Retinal pigment epithelial cell (primary cell): ENCODE measurements around the gene MYO18A.

Experiments used
- DNase-seq: peaks from one replicate; pipeline ENCODE4 v3.0.0-alpha.2; 2010; ENCODE audit warnings: low read depth
- H3K4me3 ChIP-seq: 2 replicates; pipeline ENCODE4 v1.5.1; 2011; ENCODE audit warnings: mild to moderate bottlenecking, low read length, control low read depth, moderate library complexity
- CTCF ChIP-seq: conservative IDR thresholded peaks from 2 replicates; pipeline ENCODE4 v1.5.1; 2011; ENCODE audit warnings: low read depth, low read length, control low read depth, inconsistent platforms

The MYO18A gene

DNA sequence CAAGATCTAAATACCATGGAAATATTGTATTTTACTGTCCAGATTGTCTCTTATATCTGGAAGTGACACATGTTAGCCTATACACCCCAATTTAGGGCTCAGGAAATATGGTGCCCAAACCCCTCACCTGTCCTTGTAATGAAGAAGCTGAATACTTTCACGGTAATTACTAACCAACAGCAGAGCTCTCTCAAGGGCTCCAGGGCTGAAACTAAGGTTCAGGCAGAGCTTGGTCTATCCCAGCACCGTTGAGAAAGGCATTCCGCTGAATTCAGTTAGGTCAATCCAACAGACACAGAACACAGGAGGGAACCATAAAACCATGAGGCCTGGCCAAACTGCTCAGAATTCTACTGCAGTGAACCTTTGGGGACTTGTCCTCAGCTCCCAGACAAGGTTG, 14.9 kb downstream of the MYO18A start:
- TF ChIP-seq CTCF: no peak
- no peak overlapping the region for H3K4me3 ChIP-seq
- DNase-seq: no peak

- H3K4me3 ChIP-seq: no peak overlapping the region
- TF ChIP-seq CTCF: no peak
- DNase-seq: no peak
Measured at GRCh38 chr17:29163563-29163962, 16.6 kb downstream of the MYO18A start.

DNA sequence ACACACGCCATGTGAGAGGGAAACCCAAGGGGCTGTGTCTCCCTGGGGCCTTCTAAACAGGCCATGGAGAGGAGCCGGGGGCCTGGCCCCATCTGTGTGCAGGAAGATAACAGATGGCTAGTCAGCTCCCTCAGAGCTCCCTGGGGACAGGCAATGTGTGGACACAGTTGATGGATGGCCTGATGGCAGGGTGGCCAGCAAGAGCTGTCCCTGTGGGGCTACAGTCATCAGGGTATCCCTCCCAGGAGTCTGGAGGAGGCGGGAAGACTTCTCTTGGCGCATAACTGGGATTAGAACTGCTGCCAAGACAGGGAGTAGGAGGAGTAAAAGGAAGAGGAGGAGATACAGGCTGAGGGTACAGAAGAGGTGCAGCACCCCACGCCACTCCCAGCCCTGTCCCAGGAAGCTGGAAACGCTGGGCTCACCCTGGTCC, 17.3 kb downstream of the MYO18A start:
- H3K4me3 ChIP-seq: no peak overlapping the region
- DNase-seq: no peak
- no peak for TF ChIP-seq CTCF

- no peak for DNase-seq
- TF ChIP-seq CTCF: no peak
- no peak overlapping the region for H3K4me3 ChIP-seq
Measured at GRCh38 chr17:29162082-29162908, 17.9 kb downstream of the MYO18A start.

GRCh38 chr17:29160253-29160652, 19.9 kb downstream of the MYO18A start:
- DNase-seq: no peak
- no peak overlapping the region for H3K4me3 ChIP-seq
- no peak for TF ChIP-seq CTCF

- no peak for DNase-seq
- H3K4me3 ChIP-seq: no peak overlapping the region
- no peak for TF ChIP-seq CTCF
Measured at GRCh38 chr17:29159306-29159860, 20.8 kb downstream of the MYO18A start.

DNA sequence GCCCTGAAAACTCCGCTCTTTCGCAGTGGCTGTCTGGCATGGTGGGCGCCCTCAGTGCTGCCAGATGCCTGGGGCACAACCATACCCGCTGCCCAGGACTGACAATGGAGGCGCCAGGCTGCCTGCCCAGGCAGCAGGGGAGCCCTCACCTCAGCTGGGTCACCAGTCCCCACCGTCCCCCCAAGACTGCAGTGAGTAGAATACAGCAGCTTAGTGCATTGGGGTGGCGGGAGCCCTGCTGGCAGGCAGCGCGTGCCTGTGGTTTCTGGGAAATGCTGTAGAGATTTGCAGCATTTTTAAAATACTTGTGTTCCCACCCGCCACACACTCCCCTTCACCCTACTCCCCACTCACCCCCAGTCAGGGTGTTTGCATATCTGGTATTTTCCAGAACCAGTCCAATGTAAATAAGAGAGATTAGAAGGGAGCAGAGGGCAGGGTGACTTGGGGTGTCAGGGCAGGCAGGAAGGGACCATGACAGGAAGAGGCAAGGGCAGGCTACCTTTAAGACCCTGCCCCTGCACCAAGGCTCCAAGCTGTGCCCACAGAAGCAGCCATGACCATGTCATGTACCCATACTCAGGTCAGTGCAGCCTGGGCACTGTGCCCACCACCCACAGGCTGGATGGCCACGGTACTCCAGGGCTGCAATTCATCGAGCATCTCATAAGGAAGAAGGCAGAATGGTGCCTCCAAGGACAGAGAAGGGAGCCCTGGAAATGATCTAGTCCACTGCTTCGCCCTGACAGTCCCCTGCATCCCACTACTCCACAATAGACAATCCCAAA, 21.5 kb downstream of the MYO18A start:
- DNase-seq: peak; percentile 76
- no peak for TF ChIP-seq CTCF
- H3K4me3 ChIP-seq: peak overlapping the region; percentile 19
